GM19452 (cell line): Measurements from ENCODE around the gene TSNAX.
"Not testable (repeated sequence)": the region's sequence is repeated elsewhere in the genome, so short reads cannot be mapped to it uniquely, and the experiment has no call there.

ENCODE experiments used
- ATAC-seq: cut with Tn5 transposase; IDR thresholded peaks from one replicate; pipeline ENCODE4 v1.9.1; 2021; ENCODE audit not compliant: unreplicated experiment

TSNAX gene

GRCh38 chr1:231528172-231529029, at the start of gene TSNAX:
TSS of gene TSNAX (plus strand) at chr1:231528669. CDS start at chr1:231528811, 142 bp downstream.
- ATAC-seq, result peak; percentile 93

- no peak for ATAC-seq
Measured at GRCh38 chr1:231478811-231479210, 49.7 kb upstream of the TSNAX start.

GRCh38 chr1:231480008-231480407, 48.5 kb upstream of the TSNAX start:
- ATAC-seq, result no peak

GRCh38 chr1:231481289-231481688, 47.2 kb upstream of the TSNAX start:
- ATAC-seq, result no peak

GRCh38 chr1:231485029-231485784, 43.3 kb upstream of the TSNAX start:
- ATAC-seq, result no peak

- no peak for ATAC-seq
Measured at GRCh38 chr1:231487019-231487418, 41.5 kb upstream of the TSNAX start.

GRCh38 chr1:231487910-231488309, 40.6 kb upstream of the TSNAX start:
- ATAC-seq, result no peak

GRCh38 chr1:231493421-231494185, 34.9 kb upstream of the TSNAX start:
- ATAC-seq, result no peak

- no peak for ATAC-seq
Measured at GRCh38 chr1:231494439-231495110, 33.9 kb upstream of the TSNAX start.

GRCh38 chr1:231497629-231498152, 30.8 kb upstream of the TSNAX start:
- ATAC-seq, result no peak

- no peak for ATAC-seq
Measured at GRCh38 chr1:231499148-231499763, 29.2 kb upstream of the TSNAX start.

- no peak for ATAC-seq
Measured at GRCh38 chr1:231500666-231501065, 27.8 kb upstream of the TSNAX start.

- not testable (repeated sequence) for ATAC-seq
Measured at GRCh38 chr1:231503168-231503567, 25.3 kb upstream of the TSNAX start.

- peak; percentile 57 for ATAC-seq
Measured at GRCh38 chr1:231507476-231508355, 20.8 kb upstream of the TSNAX start.

- no peak for ATAC-seq
Measured at GRCh38 chr1:231508497-231508896, 20.0 kb upstream of the TSNAX start.

GRCh38 chr1:231508941-231509340, 19.5 kb upstream of the TSNAX start:
- no peak for ATAC-seq

GRCh38 chr1:231512147-231512698, 16.2 kb upstream of the TSNAX start:
- no peak for ATAC-seq

- ATAC-seq, result no peak
Measured at GRCh38 chr1:231515748-231516147, 12.7 kb upstream of the TSNAX start.

GRCh38 chr1:231517076-231517475, 11.4 kb upstream of the TSNAX start:
- no peak for ATAC-seq
